Caco-2 (cell line): ENCODE measurements around the gene STK32C. TPM values are rescaled to one million over a fixed set of nuclear protein-coding genes. Genes with fewer than 3 reads are reported as not detected.

Source experiments
- BruUV-seq: library from RNA; stranded (reverse); fragments of 400-500 nt; replicated peaks from 2 replicates; lab custom pipeline; 2021; lab: Mats Ljungman, UMichigan
- CTCF ChIA-PET: fragments of 300-600 bp; sonication (Branson Sonifier 250); formaldehyde crosslinking; loops from one replicate; lab custom pipeline; 2022; ENCODE audit warnings: antibody characterized with exemption; lab: Charles Lee
- POLR2A ChIA-PET: fragments of 300-600 bp; sonication (Branson Sonifier 250); formaldehyde crosslinking; loops from one replicate; lab custom pipeline; 2022; ENCODE audit warnings: antibody characterized with exemption; lab: Charles Lee
- DNase-seq, 2 experiments: peaks; one replicate each; pipeline versions ENCODE4 v3.0.0 to v3.0.0-alpha.2; 2020 to 2022
- H3K27me3 ChIP-seq: replicated peaks from 2 replicates; pipeline ENCODE4 v1.6.0; 2011; ENCODE audit warnings: low read length; ENCODE audit not compliant: control insufficient read depth, insufficient read depth
- H3K36me3 ChIP-seq: 2 replicates; pipeline ENCODE4 v1.5.1; 2011; ENCODE audit warnings: low read length; ENCODE audit not compliant: control insufficient read depth, insufficient read depth
- H3K4me1 ChIP-seq: fragments of 250-450 bp; sonication (Bioruptor Pico); 2 replicates; pipeline ENCODE4 v1.5.1; 2020; ENCODE audit warnings: mild to moderate bottlenecking
- H3K4me3 ChIP-seq: 2 replicates; pipeline ENCODE4 v1.5.1; 2011; ENCODE audit warnings: low read depth, mild to moderate bottlenecking, control low read depth, low read length
- H3K9me3 ChIP-seq: fragments of 250-450 bp; sonication (Bioruptor Pico); 2 replicates; pipeline ENCODE4 v1.5.1; 2020; ENCODE audit warnings: mild to moderate bottlenecking, moderate library complexity
- H3K27ac Mint-ChIP-seq: one replicate; pipeline ENCODE4 v1.8.0; 2022; ENCODE audit warnings: mixed read lengths; ENCODE audit not compliant: unreplicated experiment
- H3K27me3 Mint-ChIP-seq: one replicate; pipeline ENCODE4 v1.8.0; 2022; ENCODE audit warnings: mixed read lengths; ENCODE audit not compliant: insufficient read depth, unreplicated experiment
- H3K36me3 Mint-ChIP-seq: one replicate; pipeline ENCODE4 v1.8.0; 2022; ENCODE audit warnings: mild to moderate bottlenecking, mixed read lengths; ENCODE audit not compliant: insufficient read depth, unreplicated experiment
- H3K4me1 Mint-ChIP-seq: one replicate; pipeline ENCODE4 v1.8.0; 2022; ENCODE audit warnings: low read depth, mixed read lengths; ENCODE audit not compliant: unreplicated experiment
- H3K4me3 Mint-ChIP-seq: one replicate; pipeline ENCODE4 v1.8.0; 2022; ENCODE audit warnings: mild to moderate bottlenecking, moderate library complexity, mixed read lengths; ENCODE audit not compliant: unreplicated experiment
- H3K9me3 Mint-ChIP-seq: one replicate; pipeline ENCODE4 v1.8.0; 2022; ENCODE audit warnings: mixed read lengths; ENCODE audit not compliant: unreplicated experiment
- intact Hi-C: fragments of 100-400 bp; cut with micrococcal nuclease; formaldehyde crosslinking; loops from one replicate; pipeline ENCODE4 v1.10.0; 2022; ENCODE audit not compliant: unreplicated experiment
- total RNA-seq: library from RNA; stranded (reverse); gene quantifications from 2 replicates; pipeline ENCODE4 v1.2.3, GENCODE V29; 2022
- TF ChIP-seq, protein P1 (sequence below), 2 experiments: fragments of 200-600 bp in 1 of 2; IDR thresholded peaks; 1 replicate in 1 of 2; 2 replicates in 1 of 2; pipeline versions ENCODE4 v1.5.1 to v1.8.0; 2011 to 2022; ENCODE audit warnings: antibody characterized with exemption in 1 of 2, control low read depth in 1 of 2, inconsistent platforms in 1 of 2, low read depth in 1 of 2, low read length in 1 of 2, mild to moderate bottlenecking in 1 of 2, moderate library complexity in 1 of 2; ENCODE audit not compliant: insufficient read depth in 1 of 2, severe bottlenecking in 1 of 2, unreplicated experiment in 1 of 2

The STK32C gene
- total RNA-seq, 1 experiment from 2014 or later = 13.3 TPM

DNA sequence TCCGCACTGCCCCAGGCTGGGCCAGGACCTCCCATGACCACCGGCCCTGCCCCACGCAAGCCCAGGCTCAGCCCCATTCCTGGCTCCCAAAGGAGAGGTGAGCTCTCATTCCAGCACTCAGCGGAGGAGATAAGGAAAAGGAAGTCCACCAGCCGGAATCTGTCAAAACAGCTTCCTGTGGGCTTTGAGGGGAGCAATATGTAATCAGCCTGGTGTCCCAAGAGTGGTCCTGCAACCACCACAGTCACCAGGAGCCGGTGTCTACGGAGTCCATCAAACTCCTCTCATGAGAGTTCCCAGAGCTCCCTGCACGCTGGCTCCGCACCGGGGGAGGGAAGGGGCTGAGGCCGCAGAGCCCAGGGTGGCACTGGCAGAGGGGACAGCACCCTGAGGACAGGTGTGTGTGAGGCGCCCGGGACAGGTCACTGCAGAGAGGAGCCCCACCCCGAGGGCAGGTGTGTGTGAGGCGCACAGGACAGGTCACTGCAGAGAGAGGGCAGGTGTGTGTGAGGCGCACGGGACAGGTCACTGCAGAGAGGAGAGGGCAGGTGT, 57.9 kb downstream of the STK32C start:
- Mint-ChIP-seq H3K27ac (no peak overlapping the region), H3K4me1 (no peaks in the 10 kb centered on the region), H3K4me3 (no peak overlapping the region), H3K9me3 (no peaks in the 10 kb centered on the region), H3K36me3 (no peaks in the 10 kb centered on the region), H3K27me3 (no peaks in the 10 kb centered on the region)
- intact Hi-C loops = no loop called here
- H3K36me3 ChIP-seq = no peaks in the 10 kb centered on the region
- no peaks in the 10 kb centered on the region; the same call in 1 of the 2 replicates for H3K4me1 ChIP-seq
- ChIA-PET POLR2A (no interaction called here), CTCF (no interaction called here)
- no peaks in the 10 kb centered on the region for H3K27me3 ChIP-seq
- no peak for DNase-seq
- H3K4me3 ChIP-seq = no peak overlapping the region
- no peaks in the 10 kb centered on the region for H3K9me3 ChIP-seq
- no TSS peak for BruUV-seq
- TF ChIP-seq, protein P1, sequence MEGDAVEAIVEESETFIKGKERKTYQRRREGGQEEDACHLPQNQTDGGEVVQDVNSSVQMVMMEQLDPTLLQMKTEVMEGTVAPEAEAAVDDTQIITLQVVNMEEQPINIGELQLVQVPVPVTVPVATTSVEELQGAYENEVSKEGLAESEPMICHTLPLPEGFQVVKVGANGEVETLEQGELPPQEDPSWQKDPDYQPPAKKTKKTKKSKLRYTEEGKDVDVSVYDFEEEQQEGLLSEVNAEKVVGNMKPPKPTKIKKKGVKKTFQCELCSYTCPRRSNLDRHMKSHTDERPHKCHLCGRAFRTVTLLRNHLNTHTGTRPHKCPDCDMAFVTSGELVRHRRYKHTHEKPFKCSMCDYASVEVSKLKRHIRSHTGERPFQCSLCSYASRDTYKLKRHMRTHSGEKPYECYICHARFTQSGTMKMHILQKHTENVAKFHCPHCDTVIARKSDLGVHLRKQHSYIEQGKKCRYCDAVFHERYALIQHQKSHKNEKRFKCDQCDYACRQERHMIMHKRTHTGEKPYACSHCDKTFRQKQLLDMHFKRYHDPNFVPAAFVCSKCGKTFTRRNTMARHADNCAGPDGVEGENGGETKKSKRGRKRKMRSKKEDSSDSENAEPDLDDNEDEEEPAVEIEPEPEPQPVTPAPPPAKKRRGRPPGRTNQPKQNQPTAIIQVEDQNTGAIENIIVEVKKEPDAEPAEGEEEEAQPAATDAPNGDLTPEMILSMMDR (IDR thresholded peaks at IDR 0.05; ENCODE audit: insufficient read depth in 1 of 2, low read depth in 1 of 2, low read length in 1 of 2, severe bottlenecking in 1 of 2, unreplicated experiment in 1 of 2) = no peak

DNA sequence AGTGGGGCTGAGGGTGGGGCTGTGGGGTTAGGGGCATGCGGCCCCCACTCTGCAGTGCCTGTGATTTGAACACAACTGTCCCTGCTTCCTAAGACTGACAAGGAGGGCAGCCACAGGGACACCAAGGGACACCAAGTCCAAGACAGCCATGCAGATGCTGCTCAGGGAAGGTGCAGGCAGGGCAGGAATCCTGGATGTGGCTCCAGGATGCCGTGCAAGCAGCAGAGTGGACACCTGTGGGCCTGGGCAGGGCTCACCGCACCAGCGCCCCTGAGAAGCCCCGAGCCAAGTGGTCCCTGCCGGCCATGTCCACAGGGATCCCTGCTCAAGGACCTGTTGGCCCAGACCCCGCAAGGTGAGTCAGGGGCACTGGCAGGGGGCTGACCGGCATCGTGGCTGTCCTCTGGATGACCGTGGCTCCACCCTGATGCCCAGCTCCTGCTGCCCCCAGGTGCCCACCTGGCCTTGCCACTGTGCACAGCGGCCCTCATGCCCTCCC, 58.5 kb downstream of the STK32C start:
- ChIA-PET POLR2A (no interaction called here), CTCF (no interaction called here)
- H3K4me3 ChIP-seq = no peak overlapping the region
- intact Hi-C loops = no loop called here
- Mint-ChIP-seq H3K4me3 (no peak overlapping the region), H3K9me3 (no peaks in the 10 kb centered on the region), H3K27ac (no peak overlapping the region), H3K36me3 (no peaks in the 10 kb centered on the region), H3K4me1 (no peaks in the 10 kb centered on the region), H3K27me3 (no peaks in the 10 kb centered on the region)
- no peaks in the 10 kb centered on the region for H3K9me3 ChIP-seq
- H3K4me1 ChIP-seq = no peaks in the 10 kb centered on the region; the same call in 1 of the 2 replicates
- no TSS peak for BruUV-seq
- TF ChIP-seq, protein P1 (IDR thresholded peaks at IDR 0.05; ENCODE audit: insufficient read depth in 1 of 2, low read depth in 1 of 2, low read length in 1 of 2, severe bottlenecking in 1 of 2, unreplicated experiment in 1 of 2) = no peak
- no peaks in the 10 kb centered on the region for H3K27me3 ChIP-seq
- no peak for DNase-seq
- no peaks in the 10 kb centered on the region for H3K36me3 ChIP-seq

DNA sequence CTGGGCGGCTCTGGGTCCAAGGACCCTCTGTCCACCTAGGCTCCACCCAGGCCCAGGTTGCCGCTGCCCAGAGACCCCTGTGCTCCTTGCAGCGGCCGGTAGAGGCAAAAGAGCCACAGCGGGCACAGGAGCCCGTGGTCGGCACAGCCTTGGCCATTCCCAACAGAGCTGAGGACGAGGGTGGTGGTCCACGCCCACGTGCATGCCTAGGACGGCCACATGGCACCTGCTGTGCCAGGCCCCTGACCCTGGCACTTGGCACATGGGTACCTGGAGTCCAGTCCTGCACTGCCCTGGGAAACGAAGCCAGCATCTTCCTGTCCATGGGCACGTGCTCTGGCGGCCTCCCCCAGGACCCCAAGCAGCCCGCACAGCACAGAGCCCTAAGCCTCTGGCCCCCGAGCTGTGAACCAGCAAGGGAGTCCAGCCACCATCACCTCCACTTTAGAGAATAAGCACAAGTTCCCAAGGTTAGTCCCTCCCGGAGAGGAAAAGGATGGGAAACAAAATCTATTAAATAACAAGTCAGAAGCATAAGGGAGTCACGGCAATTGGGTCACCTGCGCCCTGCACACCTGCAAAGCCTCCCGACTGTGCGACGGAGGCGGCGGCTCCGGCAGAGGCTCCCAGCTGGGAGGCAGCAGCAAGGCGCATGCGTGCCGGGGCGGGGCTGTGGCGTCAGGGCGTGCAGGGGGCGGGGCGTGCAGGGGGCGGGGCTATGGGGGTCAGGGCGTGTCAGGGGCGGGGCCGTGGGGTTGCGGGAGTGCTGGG, 59.1 kb downstream of the STK32C start:
- ChIA-PET POLR2A (no interaction called here), CTCF (no interaction called here)
- no TSS peak for BruUV-seq

More for the DNA sequence above, 59.1 kb downstream of the STK32C start:
- TF ChIP-seq, protein P1 (IDR thresholded peaks at IDR 0.05; ENCODE audit: insufficient read depth in 1 of 2, low read depth in 1 of 2, low read length in 1 of 2, severe bottlenecking in 1 of 2, unreplicated experiment in 1 of 2) = no peak
- DNase-seq = no peak
- Mint-ChIP-seq H3K4me1 (no peaks in the 10 kb centered on the region), H3K9me3 (no peaks in the 10 kb centered on the region), H3K27ac (no peak overlapping the region), H3K36me3 (no peaks in the 10 kb centered on the region), H3K4me3 (no peak overlapping the region), H3K27me3 (no peaks in the 10 kb centered on the region)
- H3K9me3 ChIP-seq = no peaks in the 10 kb centered on the region
- intact Hi-C loops = no loop called here
- no peaks in the 10 kb centered on the region; the same call in 1 of the 2 replicates for H3K4me1 ChIP-seq
- H3K27me3 ChIP-seq = no peaks in the 10 kb centered on the region
- no peaks in the 10 kb centered on the region for H3K36me3 ChIP-seq
- H3K4me3 ChIP-seq = no peak overlapping the region
